ENCODE results near the gene PAIP2.
"Not testable (repeated sequence)": the region's sequence is repeated elsewhere in the genome, so short reads cannot be mapped to it uniquely, and the experiment has no call there.

The PAIP2 gene

GRCh38 chr5:139393497-139394122 lies 52.0 kb downstream of the PAIP2 start:
- no peak for FAIRE-seq

GRCh38 chr5:139394123-139394653 lies 52.5 kb downstream of the PAIP2 start:
- no peak for FAIRE-seq

- FAIRE-seq = no peak
These were observed 53.3 kb downstream of the PAIP2 start, which contains the start of gene PROB1 for GRCh38 chr5:139394654-139395566. TSS of gene PROB1 (minus strand) at chr5:139395104. CDS start at chr5:139395081, 23 bp downstream.

- FAIRE-seq = no peak
These were observed 54.4 kb downstream of the PAIP2 start for GRCh38 chr5:139395844-139396640.

GRCh38 chr5:139396691-139397090 lies 55.0 kb downstream of the PAIP2 start:
- no peak for FAIRE-seq

- FAIRE-seq = no peak
These were observed 56.3 kb downstream of the PAIP2 start for GRCh38 chr5:139397921-139398320.

- FAIRE-seq = no peak
These were observed 58.0 kb downstream of the PAIP2 start for GRCh38 chr5:139399501-139400121.

GRCh38 chr5:139401546-139401945 lies 59.9 kb downstream of the PAIP2 start:
- FAIRE-seq = no peak

GRCh38 chr5:139402561-139403158 lies 61.0 kb downstream of the PAIP2 start:
- FAIRE-seq = no peak

GRCh38 chr5:139403418-139403786 lies 61.7 kb downstream of the PAIP2 start:
- no peak for FAIRE-seq

GRCh38 chr5:139403787-139404483 lies 62.3 kb downstream of the PAIP2 start, which contains the start of gene SPATA24:
TSS of gene SPATA24 (minus strand) at chr5:139404089. CDS start at chr5:139404060, 29 bp downstream.
- no peak for FAIRE-seq

GRCh38 chr5:139404484-139404840 lies 62.8 kb downstream of the PAIP2 start:
- no peak for FAIRE-seq

GRCh38 chr5:139406963-139407362 lies 65.3 kb downstream of the PAIP2 start:
- FAIRE-seq = no peak

GRCh38 chr5:139407517-139407916 lies 65.9 kb downstream of the PAIP2 start:
- no peak for FAIRE-seq

- FAIRE-seq = no peak
These were observed 66.5 kb downstream of the PAIP2 start for GRCh38 chr5:139408191-139408590.

- FAIRE-seq = not testable (repeated sequence)
These were observed 67.5 kb downstream of the PAIP2 start for GRCh38 chr5:139409116-139409515.

GRCh38 chr5:139410121-139410992 lies 68.7 kb downstream of the PAIP2 start:
- FAIRE-seq = no peak

- no peak for FAIRE-seq
These were observed 69.6 kb downstream of the PAIP2 start for GRCh38 chr5:139410993-139411828.

GRCh38 chr5:139413153-139413552 lies 71.5 kb downstream of the PAIP2 start:
- no peak for FAIRE-seq

Measured in colon (tissue), 2 donors.